GM12891 (cell line): ENCODE data around the gene HOTAIR.

Source experiments
- POLR2AphosphoS5 ChIP-seq: IDR thresholded peaks from 2 replicates; pipeline ENCODE4 v1.6.1; 2011; ENCODE audit warnings: low read depth, low read length, control low read depth
- SPI1 ChIP-seq: IDR thresholded peaks from 2 replicates; pipeline ENCODE4 v1.6.1; 2011; ENCODE audit warnings: low read depth, low read length, control low read depth
- TAF1 ChIP-seq: IDR thresholded peaks from 2 replicates; pipeline ENCODE4 v1.6.1; 2011; ENCODE audit warnings: low read depth, low read length, control low read depth

GRCh38 chr12:53932915-53933314 lies 41.8 kb downstream of the HOTAIR start:
- TF ChIP-seq SPI1 = no peak
- no peak for TF ChIP-seq POLR2AphosphoS5
- TF ChIP-seq TAF1 = no peak
